IPS DF 4.7 (cell line): Measurements from ENCODE around the gene OR2F2.

Source experiments
- DNase-seq: peaks from one replicate; pipeline ENCODE4 v3.0.0-alpha.2; 2013; ENCODE audit warnings: low spot score; ENCODE audit errors: extremely low read depth

Gene OR2F2

DNA sequence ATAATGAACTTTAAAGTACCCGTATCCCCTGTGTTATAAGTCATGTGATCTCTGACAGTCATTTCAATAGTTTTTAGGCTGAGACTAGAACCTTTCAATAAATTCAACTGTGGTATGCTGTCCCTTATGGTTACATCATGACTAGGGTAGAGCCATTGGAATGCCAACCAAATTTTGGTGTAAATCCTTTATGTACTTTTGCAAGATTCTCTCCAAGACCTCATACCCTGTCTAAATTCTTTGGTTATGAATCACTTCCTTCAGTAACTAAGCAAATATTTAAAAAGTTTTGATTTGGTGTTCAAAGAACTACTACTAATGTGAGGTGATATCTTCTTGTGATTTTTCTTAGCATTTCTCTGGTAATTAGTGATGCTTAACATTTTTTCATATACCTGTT is 44.3 kb downstream of the OR2F2 start:
- DNase-seq, result no peak

- no peak for DNase-seq
Measured at GRCh38 chr7:143979998-143980397, 45.0 kb downstream of the OR2F2 start.

DNA sequence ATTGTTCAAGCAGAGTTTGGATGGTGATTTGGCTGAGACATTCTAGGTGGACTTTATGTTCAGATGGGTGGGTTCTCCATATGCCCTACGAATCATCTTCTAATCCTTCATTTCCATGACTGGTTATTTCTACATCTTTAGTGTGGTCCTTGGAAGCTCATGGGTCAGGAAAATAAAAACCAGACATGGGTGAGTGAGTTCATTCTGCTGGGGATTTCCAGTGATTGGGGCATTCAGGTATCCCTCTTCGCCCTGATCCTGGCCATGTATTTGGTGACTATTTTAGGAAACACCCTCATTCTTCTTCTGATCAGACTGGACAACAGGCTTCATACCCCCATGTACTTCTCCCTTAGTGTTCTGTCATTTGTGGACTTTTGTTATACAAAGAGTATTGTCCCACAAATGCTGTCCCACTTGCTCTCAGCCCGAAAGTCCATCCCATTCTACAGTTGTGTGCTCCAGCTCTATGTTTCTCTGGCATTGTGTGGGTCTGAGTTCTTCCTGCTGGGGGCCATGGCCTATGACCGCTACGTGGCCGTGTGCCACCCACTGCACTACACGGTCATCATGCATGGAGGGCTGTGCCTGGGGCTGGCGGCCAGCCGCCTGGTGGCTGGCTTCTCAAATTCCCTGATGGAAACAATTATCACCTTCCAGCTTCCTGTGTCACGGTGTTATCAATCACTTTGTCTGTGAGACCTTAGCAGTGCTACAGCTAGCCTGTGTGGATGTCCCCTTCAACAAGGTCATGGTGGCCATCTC is 45.9 kb downstream of the OR2F2 start:
- no peak for DNase-seq

GRCh38 chr7:143983960-143984359 is 48.9 kb downstream of the OR2F2 start:
- DNase-seq, result no peak
